Measurements from ENCODE around the gene TRIM2.
A peak's percentile ranks its signal among the peaks of the same experiment; 100 is the strongest.

TRIM2 gene

DNA sequence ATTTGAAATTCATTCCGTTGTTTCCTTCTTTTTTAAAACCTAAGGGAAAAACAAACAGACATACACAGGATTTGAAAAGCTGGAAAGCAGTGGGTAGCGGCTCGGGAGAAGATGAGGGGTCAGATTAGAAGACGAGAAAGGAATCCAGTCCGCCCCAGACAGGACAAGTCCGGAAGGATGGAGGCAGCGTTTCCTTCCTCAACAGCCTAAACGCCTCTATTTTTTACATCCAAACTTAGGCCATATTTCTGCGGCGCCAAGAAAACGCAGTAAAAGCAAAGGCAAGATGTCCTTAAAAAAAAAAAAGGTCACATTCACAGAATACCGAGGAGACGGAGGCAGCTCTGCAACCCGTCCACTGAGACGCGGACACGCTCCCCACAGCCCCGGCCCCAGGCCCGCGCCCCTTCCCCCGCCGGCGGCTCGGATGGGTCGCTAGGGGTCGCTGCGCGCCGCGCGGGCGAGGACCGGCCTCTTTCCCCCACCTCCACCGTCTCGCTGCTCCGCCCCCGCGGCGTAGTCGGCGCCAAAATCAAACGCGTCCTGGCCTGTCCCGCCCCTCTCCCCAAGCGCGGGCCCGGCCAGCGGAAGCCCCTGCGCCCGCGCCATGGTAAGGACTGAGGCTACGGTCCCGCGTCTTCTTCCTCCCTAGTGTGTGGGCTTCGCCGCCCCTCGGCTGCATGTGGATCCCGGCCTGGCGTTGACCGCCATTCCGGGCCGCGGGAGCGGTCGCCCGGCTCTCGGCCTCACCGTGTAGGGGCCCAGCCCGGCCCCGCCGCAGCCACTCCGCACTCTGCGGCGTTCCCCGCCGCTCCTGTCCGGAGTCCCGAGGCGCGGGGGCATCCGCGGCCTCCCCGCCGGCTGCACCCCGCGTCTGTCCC lies 140.1 kb downstream of the TRIM2 start, which contains the start of gene MND1:
Gene MND1, plus strand, starts transcription at position 558 of the 881 bp plus-strand sequence. Its CDS starts 50 bp downstream, at position 608.
- DNase-seq, result peak; percentile 92

- DNase-seq, result peak; percentile 67
Observed at GRCh38 chr4:153345012-153345981, 141.1 kb downstream of the TRIM2 start.

- DNase-seq, result no peak
Observed at GRCh38 chr4:153346031-153346430, 141.8 kb downstream of the TRIM2 start.

- peak; percentile 3 for DNase-seq
Observed at GRCh38 chr4:153346563-153346962, 142.3 kb downstream of the TRIM2 start.

DNA sequence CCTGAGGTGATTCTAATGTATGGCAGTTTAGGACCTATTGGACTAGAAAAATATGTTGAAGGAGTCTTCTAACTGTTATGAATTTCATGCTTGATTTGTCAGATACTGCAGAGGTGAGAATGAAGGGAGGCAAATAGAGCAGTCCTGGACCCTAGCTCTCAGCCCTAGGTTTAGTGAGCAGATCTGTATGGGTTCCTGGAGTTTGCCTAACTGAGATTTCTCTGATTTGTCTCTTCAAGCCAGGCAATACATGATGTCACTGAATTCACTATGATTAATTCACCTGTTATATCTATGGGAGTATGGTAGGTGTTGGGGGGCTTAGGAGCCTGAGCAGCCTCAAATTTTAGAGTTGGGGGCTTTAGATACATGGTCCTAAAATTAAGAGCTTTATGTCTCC lies 142.9 kb downstream of the TRIM2 start:
- no peak for DNase-seq

DNA sequence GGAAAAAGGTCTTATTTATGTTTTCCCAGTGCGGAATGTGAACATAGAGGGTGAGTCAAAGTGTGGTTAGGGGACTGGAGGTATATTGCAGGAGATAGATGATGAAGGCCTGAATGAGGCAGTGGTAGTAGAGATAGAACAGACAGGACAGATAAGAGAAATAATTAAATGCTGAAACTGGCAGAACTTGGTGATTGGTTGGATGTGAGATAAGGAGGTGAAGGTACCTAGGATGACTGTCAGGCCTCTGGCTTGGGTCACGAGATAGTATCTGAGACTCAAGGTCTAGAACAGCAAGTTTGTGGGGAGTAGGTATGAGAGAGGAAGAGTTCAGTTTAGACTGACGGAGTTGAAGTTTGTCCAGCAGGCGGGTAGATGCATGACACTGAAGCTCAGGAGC lies 143.8 kb downstream of the TRIM2 start:
- DNase-seq, result no peak

DNA sequence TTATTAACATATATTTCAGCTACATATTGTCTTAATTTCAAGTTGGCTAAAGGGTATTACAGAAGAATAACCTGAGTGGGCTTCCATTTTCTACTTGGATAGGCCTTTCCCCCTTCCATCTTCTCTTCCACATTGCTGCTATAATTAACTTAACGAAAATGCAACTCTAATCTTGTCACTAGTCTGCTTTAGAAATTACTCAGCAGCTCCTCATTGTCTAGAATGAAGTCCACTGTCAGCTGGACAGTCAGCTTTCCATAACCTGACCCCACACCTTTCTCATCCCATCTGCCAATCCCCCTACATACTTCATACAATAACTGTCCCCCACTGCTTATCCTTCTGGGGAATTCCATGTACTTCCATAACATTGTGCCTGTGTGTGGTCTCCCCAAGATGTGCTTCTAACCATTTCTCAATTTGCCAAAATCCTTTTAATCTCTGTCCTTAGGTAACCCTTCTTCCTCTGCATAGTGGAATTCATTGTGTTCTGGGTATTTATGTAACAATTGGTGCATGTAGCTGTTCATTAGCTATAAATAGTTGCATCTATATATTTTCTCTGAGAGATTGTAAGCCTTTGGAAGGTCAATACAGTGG lies 145.1 kb downstream of the TRIM2 start:
- no peak for DNase-seq

DNA sequence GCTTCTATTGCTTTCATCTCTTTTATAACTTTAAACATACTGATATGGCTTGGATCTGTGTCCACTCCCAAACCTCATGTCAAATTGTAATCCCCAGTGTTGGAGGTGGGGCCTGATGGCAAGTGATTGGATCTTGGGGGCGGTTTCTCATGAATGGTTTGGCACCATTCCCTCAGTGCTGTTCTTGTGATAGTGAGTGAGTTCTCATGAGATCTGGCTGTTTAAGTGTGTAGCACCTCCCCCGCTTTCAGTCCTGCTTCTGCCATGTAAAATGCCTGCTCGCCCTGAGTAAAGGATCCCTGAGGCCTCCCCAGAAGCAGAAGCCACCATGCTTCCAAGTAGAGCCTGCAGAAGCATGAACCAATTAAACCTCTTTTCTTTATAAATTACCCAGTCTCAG lies 157.9 kb downstream of the TRIM2 start:
- DNase-seq, result no peak

- no peak for DNase-seq
Observed at GRCh38 chr4:153364061-153364460, 159.8 kb downstream of the TRIM2 start.

GRCh38 chr4:153365003-153365402 lies 160.8 kb downstream of the TRIM2 start:
- no peak for DNase-seq

- no peak for DNase-seq
Observed at GRCh38 chr4:153366486-153366885, 162.2 kb downstream of the TRIM2 start.

DNA sequence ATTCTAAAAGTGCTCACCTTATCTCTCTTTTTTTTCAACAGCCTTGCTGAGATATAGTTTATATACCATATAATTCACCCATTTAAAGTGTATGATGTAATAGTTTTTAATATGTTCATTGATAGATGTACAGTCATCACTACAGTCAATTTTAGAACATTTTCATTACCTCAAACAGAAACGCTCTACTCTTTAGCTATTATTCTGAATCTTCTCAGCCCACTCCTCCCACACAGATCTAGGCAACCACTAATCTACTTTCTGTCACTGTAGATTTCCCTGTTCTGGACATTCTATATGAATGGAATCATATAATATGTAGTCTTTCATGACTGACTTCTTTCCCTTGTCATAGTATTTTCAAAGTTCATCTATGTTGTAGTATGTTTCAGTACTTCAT lies 162.8 kb downstream of the TRIM2 start:
- DNase-seq, result no peak

GRCh38 chr4:153369021-153369420 lies 164.8 kb downstream of the TRIM2 start:
- DNase-seq, result no peak

DNA sequence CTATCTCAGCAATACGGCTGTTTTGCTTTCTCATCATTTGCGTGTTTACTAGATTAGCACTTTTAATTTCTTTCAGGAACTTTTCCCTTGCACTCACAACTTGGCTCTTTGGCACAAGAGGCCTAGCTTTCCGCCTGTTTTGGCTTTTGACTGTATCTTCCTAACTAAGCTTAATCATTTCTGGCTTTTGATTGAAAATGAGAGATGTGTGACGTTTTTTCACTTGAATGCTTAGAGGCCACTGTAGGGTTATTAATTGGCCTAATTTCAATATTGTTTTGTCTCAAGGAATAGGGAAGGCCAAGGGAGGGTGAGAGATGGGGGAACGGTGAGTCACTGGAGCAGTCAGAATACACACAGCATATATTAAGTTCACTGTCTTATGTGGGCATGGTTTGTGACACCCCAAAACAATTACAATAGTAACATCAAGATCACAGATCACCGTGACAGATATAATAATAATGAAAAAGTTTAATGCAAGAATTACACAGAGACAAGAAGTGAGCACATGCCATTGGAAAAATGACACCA lies 167.5 kb downstream of the TRIM2 start:
- DNase-seq, result no peak

DNA sequence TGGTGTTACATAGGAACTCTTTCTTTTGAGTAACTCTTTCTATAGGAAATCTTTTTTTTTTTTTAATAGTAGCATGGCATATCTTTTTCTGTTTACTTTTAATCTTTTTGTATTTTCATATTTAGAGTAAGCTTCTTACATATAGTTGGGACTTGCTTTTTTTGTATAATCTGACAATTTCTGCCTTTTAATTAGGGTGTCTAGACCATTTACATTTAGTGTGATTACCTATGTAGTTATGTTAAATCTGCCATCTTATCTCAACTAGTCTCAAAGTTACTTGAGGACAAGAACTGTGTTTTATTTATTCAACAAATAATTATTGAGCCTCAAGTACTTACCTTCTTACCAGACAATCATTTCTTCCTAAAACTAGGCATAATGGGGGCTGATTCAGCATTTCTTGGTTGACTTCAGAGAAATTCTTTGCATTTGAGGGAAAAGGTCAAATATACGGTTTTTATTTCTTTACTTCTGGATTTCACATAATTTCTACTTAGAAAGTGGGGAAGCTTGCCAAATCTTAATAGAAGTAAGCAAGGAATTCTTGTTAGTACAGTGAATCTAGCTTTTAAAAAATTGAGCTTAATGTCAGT lies 168.8 kb downstream of the TRIM2 start:
- DNase-seq, result no peak

GRCh38 chr4:153374442-153374841 lies 170.2 kb downstream of the TRIM2 start:
- DNase-seq, result no peak

DNA sequence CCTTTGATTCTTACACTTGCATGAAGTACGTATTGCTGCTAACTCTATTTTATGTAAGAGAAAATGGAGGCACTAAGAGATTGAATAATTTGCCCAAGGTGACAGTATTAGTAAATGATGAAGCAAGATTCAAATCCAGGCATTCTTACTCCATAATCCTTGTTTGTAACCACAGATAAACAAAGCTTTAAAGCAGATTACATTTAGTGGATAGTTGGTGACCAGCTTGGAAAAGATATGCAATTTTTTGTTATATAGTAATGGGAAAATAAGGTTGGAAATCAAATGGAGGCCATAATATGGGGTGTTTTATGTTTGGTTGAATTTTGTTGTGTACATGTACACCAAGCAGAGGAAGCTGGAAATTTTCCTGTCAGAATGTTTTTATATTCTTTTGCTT lies 171.1 kb downstream of the TRIM2 start:
- DNase-seq, result no peak

DNA sequence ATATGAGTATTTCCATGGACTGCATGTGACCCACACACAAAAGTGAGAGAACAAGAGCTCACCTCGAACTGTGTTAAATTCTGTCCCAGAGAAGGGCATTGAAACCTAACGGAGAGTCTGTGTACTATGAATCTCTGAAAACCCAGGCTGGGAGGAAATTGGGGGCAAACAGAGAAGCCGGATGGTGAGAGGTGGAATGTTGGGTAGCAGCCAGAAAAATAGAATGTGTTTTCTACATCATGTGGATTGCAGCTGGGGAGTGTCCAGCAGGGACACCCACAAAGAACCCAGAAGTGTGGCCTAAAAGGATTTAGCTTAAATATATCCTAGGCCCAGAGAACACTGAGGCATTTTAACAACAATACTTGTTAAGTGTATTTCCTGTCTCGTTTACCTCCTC lies 178.9 kb downstream of the TRIM2 start:
- no peak for DNase-seq

- no peak for DNase-seq
Observed at GRCh38 chr4:153384160-153384559, 179.9 kb downstream of the TRIM2 start.

- DNase-seq, result no peak
Observed at GRCh38 chr4:153385784-153386183, 181.5 kb downstream of the TRIM2 start.

DNA sequence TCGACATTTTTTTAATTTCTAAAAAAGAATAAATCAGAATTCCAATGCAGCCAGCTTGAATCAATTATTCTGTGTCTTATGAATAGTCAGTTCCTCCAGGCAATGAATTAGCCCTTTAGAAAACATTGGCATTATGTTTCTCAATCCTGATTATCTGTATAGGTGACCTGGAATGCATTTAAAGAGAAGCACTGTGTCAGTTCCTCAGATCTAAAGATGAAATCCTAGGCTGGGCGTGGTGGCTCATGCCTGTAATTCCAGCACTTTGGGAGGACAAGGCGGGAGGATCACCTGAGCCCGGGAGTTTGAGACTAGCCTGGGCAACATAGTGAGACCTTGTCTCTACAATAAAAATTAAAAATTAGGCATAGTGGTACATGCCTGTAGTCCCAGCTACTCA lies 183.7 kb downstream of the TRIM2 start:
- DNase-seq, result no peak

Measured in CD4-positive, alpha-beta T cell treated with Interleukin-6 for 4 hours (primary cell).